Uterus (tissue), 2 donors: ENCODE measurements around the gene PPM1F.

Experiments used
- POLR2A ChIP-seq, 2 donors: fragments of 450-650 bp; IDR thresholded peaks; one replicate each; pipeline ENCODE4 v1.6.1; 2016; ENCODE audit warnings: antibody characterized with exemption in 2 of 2, mild to moderate bottlenecking in 1 of 2, moderate library complexity in 1 of 2
- TF ChIP-seq, protein P1 (sequence below), 4 experiments: fragments of 200-600 bp in 2 of 4; fragments of 450-650 bp in 2 of 4; sonication (generic) in 2 of 4; IDR thresholded peaks; one replicate each; pipeline ENCODE4 v1.5.1; 2016 to 2019; ENCODE audit warnings: antibody characterized with exemption in 4 of 4, mild to moderate bottlenecking in 2 of 4, moderate library complexity in 1 of 4

DNA sequence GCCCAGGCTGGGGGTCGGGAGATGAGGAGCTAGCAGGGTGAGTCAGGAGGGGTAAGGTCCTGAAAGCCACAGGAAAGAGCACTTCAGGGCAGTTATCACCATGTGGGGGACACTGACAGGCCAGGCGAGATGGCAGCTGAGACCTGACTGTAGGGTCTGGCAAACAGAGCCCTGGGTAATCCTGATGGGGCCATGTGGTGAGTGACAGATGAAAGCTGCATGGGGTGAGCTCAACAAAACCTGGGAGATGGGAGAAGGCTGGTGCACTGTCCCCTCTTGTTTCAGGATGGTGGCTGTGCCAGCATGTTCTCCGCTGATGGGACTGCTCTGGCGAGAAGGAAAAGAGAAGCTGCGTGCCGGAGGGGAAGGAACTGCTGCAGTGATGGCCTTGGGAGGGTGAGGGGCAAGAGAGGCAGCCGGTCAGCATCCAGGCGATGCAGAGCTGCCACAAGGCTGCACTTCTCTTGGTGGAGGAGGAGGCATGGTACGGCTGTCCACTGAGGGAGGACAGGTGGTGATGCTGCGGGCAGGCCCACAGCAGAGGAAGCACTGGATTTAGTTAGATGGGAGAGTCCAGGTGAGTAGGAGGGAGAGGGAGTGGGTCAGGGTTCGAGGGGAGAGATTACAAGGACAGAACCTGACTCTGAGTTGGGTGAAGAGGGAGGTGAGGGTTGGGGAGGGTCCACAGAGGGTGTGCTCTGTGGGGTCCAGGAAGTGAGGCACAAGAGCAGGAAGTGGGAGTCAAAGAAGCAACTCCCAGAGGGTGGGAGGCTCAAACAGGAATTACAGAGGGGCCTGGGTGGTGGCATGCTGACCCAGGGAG lies 26.1 kb upstream of the PPM1F start:
- TF ChIP-seq, protein P1, sequence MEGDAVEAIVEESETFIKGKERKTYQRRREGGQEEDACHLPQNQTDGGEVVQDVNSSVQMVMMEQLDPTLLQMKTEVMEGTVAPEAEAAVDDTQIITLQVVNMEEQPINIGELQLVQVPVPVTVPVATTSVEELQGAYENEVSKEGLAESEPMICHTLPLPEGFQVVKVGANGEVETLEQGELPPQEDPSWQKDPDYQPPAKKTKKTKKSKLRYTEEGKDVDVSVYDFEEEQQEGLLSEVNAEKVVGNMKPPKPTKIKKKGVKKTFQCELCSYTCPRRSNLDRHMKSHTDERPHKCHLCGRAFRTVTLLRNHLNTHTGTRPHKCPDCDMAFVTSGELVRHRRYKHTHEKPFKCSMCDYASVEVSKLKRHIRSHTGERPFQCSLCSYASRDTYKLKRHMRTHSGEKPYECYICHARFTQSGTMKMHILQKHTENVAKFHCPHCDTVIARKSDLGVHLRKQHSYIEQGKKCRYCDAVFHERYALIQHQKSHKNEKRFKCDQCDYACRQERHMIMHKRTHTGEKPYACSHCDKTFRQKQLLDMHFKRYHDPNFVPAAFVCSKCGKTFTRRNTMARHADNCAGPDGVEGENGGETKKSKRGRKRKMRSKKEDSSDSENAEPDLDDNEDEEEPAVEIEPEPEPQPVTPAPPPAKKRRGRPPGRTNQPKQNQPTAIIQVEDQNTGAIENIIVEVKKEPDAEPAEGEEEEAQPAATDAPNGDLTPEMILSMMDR (IDR thresholded peaks at IDR 0.05): no peak
- TF ChIP-seq POLR2A (IDR thresholded peaks at IDR 0.05): no peak
